Bone marrow (tissue), 2 donors: Measurements from ENCODE around the gene SLA2.
A peak's percentile ranks its signal among the peaks of the same experiment; 100 is the strongest.
"Not testable (repeated sequence)": the region's sequence is repeated elsewhere in the genome, so short reads cannot be mapped to it uniquely, and the experiment has no call there.

Experiments
- DNase-seq, 2 donors: peaks; one replicate each; lab custom pipeline; 2025; lab: John Stamatoyannopoulos, UW

SLA2 gene, protein sequence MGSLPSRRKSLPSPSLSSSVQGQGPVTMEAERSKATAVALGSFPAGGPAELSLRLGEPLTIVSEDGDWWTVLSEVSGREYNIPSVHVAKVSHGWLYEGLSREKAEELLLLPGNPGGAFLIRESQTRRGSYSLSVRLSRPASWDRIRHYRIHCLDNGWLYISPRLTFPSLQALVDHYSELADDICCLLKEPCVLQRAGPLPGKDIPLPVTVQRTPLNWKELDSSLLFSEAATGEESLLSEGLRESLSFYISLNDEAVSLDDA

GRCh38 chr20:36645998-36646397 is at the start of gene SLA2:
Gene SLA2, minus strand, starts transcription at chr20:36646196. Its CDS starts 4,861 bp downstream, at chr20:36641335.
- DNase-seq: peak; percentile 15 to 92

DNA sequence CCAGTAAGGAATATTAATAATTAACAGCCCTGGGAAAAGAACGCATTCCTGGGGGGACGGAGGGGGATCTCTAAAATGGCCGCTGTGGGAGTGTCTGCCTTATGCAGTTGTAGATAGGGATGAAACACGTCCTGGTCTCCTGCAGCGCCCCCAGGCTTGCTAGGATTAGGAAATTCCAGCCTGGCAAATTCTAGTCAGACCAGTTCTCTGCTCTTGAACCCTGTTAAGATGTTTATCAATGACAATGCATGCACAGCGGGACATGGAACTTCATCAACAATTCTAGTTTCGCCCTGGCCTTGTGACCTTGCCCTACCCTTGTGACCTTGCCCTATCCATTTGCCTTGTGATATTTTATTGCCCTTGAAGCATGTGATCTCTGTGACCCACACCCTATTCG is 49.5 kb upstream of the SLA2 start:
- not testable (repeated sequence) for DNase-seq

GRCh38 chr20:36688630-36689029 is 42.6 kb upstream of the SLA2 start:
- no peak for DNase-seq

- DNase-seq: no peak
Measured at GRCh38 chr20:36687850-36688249, 41.9 kb upstream of the SLA2 start.

- no peak for DNase-seq
Measured at GRCh38 chr20:36686944-36687343, 40.9 kb upstream of the SLA2 start.

DNA sequence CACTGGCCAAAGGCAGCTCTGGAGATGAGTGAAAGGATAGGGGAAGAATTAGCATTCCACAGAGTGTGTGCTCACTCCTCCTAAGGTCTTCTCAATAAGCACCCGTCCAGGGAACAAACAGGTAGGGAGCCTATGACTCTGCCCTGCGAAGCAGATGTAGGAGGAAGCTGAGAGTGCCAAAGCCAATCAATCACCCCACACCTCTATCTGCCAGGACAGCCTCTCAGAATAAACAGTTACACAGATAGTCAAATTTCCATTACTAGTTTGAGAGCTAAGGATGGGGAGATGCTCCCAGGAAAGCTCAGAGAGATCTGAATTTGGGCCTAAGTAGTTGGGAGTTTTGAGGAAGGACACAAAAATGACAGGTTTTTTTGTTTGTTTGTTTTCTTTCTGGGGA is 40.5 kb upstream of the SLA2 start:
- no peak for DNase-seq

GRCh38 chr20:36684747-36685146 is 38.8 kb upstream of the SLA2 start:
- DNase-seq: no peak

DNA sequence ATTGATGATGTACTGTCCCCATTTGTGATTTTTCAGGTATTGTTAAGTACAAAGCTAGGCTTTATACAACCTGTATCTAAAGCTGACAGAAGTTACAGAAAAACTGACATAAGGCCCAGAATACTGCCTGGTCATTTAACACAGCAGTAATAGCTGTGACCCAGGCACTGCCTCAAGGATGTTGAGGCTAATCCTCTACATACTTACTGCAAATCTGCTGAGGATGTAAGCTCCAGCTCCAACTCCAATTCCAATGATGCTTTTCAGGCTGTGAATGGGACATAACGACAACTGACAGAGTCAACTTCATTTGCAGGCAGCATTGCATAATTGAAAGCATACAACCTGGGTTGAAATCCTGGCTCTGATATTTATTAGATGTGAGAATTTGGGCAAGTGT is 36.3 kb upstream of the SLA2 start:
- no peak for DNase-seq

- DNase-seq: no peak
Measured at GRCh38 chr20:36677422-36677771, 31.4 kb upstream of the SLA2 start.

DNA sequence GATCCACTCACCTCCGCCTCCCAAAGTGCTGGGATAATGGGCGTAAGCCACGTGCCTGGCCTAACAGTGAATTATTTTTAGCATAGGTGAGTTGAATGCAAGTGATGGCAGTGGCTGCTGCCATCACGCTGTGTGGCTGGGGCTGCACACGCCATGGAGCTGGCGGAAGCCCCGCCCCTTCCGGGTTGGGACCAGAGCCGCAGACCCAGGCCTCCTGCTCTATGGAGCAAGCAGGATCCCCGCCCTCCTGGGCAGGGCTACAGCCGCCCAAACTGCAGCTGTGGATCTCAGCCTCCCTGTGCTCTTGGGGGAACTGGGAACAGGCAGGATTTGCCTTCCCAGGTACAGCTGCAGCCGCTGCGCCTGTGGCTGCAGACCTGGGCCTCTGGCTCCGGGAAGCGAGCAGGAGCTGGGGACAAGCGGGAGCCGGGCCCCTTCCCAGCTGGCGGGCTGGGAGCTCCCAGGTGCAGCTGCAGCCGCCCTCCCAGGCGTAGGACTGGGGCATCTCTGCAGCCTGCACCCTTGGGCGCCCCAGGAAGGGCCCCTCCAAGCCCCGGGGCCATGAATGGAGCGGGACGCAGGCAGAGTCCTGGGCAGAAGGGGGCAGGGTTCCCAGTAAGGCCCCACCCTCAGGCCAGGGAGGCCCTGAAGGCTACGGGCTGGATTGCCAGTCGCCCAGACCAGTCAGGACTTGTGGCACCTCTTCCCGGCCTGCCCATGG is 30.9 kb upstream of the SLA2 start:
- DNase-seq: no peak

- DNase-seq: not testable (repeated sequence)
Measured at GRCh38 chr20:36675545-36675944, 29.5 kb upstream of the SLA2 start.

GRCh38 chr20:36672991-36673390 is 27.0 kb upstream of the SLA2 start:
- no peak for DNase-seq

DNA sequence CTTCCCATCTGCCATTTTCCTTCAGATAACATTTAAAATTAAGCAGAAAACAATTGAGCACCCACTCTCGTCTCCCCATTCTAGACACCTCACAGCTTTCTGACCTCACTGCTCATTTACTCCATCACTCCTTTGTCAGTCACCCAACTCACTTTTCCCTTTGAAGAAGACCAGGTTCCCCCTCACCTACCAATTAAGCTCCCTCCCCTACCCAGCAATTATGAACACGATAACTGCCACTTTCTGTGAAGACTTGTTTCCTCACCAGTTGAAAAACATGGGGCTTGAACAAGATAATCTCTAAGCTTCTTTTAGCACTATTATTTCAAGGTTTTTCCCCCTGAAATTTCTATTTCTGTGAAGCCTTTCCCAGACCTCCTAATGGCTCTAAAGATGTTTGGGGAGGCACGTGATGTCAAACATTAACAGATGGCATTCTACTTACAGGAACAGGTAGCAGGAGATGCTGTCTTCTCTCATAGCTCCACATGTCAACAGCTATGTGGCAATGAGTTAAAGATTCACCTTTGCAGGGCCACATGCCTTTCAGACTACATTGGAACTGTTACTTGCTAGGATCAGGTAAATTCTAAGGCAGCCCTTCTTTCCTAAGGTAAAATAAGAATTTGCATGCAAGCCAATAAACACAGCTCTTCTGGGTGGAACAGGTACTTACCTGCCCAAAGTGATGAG is 24.8 kb upstream of the SLA2 start:
- no peak for DNase-seq

GRCh38 chr20:36666181-36666740 is 20.3 kb upstream of the SLA2 start:
- DNase-seq: no peak

GRCh38 chr20:36663031-36663430 is 17.0 kb upstream of the SLA2 start:
- DNase-seq: peak in 1 of 2 donors; percentile 5

DNA sequence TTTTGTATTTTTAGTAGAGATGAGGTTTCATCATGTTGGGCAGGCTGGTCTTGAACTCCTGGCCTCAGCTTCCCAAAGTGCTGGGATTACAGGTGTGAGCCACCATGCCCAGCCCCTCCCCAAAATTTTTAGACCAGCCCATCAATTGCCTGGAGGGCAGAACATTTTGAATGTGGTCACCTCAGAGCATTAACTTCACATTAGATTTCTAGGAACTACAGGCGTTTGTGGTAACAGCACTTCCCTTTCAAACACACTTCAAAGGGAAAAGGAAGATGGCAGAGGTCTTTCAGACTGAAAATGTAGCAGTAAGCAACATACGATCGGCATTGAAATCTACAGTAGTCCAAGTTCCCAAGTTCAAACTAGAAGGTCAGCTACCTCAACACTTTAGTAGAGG is 12.3 kb upstream of the SLA2 start:
- DNase-seq: peak in 1 of 2 donors; percentile 30

GRCh38 chr20:36656733-36657132 is 10.7 kb upstream of the SLA2 start:
- DNase-seq: no peak

GRCh38 chr20:36655004-36655403 is 9.0 kb upstream of the SLA2 start:
- DNase-seq: no peak

DNA sequence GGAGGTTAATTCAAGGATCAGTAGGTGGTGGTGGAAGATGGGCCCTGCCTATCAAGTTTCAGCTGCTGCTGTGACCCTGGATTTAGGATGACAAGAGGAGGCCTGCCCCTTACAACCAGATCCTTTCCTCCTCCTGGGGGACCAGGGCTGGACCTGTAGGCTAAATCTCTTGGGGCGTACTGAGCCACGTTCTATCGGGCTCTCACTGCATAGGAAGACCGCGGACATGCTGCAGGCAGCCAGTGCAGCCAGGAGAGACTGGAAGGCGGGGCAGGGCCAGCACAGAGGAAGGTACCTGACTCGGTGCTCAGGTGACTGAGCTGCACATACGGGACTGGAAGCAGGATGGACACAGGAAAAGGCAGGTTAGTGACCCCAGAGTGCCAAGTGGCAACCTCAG is 8.5 kb upstream of the SLA2 start:
- no peak for DNase-seq

- DNase-seq: no peak
Measured at GRCh38 chr20:36653456-36653855, 7.5 kb upstream of the SLA2 start.

DNA sequence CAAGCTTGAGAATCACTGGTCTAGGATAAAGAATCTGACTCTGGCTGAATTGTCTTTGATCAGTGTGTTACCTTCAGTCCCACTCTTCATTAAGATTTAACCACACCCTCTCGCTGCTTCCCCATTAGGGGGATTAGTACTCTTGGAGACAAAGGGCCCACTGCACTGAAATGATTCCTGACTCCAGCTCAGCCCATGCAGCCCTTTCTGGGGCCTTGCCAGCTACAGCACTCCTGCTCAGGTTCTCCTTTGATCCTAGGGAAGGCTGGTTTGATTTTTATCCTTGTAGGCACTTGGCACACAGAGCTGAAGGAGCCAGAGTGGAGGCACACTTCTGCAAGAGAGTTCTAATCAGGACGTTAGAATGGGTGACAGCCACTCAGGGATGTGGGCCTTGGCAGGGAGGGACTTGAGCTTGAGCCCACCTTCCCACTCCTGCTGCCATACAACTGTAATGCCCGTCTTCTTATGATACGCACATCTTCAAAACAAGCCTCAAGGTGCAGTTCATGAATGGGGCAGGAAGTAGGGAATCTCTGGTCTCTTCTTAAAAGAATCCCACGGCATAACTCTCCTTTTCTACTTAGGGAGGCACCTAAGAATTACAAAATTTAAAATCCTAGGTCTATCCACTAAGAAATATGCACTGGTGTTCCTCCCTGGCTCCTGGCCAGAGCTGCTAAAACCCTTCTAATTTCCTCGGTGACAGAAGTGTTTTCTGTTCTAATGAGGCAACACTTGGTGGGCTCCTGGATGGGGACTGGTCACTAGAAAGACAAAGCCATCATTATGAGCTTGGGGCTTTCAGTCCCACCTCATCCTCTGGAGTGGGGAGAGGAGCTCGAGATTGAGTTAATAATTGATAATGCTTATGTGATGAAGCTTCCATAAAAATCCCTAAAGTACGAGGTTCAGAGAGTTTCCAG is 1.5 kb upstream of the SLA2 start:
- DNase-seq: no peak

DNA sequence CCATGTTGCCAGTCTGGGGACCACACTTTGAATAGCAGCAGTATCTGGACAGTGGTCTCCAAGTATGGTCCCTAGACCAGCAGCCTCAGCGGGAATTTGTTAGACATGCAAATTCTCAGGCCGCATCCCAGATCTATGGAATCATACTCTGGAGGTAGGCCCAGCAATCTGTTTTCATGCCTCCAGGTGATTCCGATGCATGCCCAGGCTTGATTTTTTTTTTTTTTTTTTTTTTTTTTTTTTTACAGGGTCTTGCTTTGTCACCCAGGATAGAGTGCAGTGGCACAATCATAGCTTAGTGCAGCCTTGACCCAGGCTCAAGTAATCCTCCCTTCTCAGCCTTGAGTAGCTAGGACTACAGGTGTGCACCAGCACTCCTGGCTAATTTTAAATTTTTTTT is 682 bp upstream of the SLA2 start:
- DNase-seq: no peak
